ENCODE data around the gene CWC22.

- no peak for TF ChIP-seq CTCF (conservative IDR thresholded peaks at IDR 0.05 in 1 of 2, IDR thresholded peaks at IDR 0.05 in 1 of 2; ENCODE audit: low read depth in 1 of 2, low read length in 2 of 2)
- TF ChIP-seq EZH2 (IDR thresholded peaks at IDR 0.05; ENCODE audit: low read length, missing control alignments), result no peak
These were observed 9.0 kb upstream of the CWC22 start for GRCh38 chr2:180015951-180016709.

Measured in fibroblast of lung (primary cell).